Activated CD8-positive, alpha-beta memory T cell treated with anti-CD3 and anti-CD28 coated beads, Interleukin-2, amount 50 U/mL, for 48 hours (primary cell): Measurements from ENCODE around the gene TAMM41.
"Not testable (repeated sequence)": the region's sequence is repeated elsewhere in the genome, so short reads cannot be mapped to it uniquely, and the experiment has no call there.

ENCODE experiments used
- DNase-seq: peaks from one replicate; pipeline ENCODE4 v3.0.0-alpha.2; 2020

Gene TAMM41, protein sequence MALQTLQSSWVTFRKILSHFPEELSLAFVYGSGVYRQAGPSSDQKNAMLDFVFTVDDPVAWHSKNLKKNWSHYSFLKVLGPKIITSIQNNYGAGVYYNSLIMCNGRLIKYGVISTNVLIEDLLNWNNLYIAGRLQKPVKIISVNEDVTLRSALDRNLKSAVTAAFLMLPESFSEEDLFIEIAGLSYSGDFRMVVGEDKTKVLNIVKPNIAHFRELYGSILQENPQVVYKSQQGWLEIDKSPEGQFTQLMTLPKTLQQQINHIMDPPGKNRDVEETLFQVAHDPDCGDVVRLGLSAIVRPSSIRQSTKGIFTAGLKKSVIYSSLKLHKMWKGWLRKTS

DNA sequence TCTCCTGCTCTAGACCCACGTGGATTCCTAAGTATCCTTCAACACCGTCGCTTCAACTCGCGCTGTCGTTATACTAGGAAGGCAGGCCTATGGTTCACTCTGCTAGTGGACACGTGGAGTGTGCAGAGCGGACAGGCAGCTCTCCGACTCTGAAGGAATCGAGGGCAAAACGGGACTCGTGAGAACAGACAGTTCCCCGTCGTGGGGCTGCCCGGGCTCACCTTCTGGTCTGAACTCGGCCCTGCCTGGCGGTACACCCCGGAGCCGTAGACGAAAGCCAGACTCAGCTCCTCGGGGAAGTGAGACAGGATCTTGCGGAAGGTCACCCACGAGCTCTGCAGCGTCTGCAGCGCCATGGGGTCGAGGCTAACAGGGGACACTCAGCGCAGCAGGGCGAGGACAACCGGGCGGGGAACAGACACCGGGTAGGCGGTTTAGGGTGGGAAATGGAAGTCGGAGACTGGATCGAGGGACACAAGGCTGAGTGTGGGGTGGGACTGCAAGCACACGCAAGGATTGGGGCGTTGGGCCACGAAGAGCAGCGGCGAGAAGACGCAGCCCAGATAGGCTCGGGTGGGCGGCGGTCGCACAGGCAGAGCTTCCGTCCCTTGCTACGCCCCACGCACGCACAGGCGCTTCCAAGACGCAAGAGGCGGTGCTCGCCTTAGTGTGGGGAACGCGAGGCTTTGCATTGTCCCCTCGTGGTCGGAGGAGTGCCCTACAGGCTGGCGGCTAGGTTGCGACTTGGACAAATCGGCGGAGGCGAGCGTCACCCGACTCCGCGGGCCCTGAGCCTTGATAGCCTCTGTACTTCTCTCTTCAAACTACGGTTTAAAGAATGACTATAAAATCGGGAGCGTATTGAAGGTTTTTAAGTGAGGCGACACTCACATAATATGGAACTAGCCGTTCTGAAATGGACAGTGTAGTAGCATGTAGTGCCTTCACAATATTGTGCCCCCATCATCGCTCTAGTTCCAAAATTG, at the start of gene TAMM41:
Gene TAMM41, minus strand, starts transcription at position 605 of the 986 bp plus-strand sequence. Its CDS starts 249 bp downstream, at position 356.
- DNase-seq, result peak; percentile 91

DNA sequence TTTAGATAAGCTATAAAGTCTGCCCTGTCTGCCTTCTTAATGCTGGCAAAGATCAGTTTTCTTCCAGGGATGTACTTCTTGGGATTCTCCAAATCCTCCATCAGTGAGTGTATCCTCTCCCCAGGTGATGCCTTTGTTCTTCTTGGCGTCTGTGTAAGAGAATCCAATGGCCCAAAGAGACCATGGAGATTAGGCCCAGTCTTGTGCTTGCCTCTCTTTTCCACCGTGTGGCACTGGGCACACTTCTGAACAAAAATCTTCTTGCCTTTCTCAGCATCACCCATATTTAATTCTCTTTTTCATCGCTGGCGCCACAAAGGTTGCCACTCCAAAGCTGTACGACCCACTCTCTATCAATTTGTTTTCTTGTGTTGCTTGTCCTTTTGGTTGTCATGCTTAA, 32.2 kb upstream of the TAMM41 start:
- no peak for DNase-seq

DNA sequence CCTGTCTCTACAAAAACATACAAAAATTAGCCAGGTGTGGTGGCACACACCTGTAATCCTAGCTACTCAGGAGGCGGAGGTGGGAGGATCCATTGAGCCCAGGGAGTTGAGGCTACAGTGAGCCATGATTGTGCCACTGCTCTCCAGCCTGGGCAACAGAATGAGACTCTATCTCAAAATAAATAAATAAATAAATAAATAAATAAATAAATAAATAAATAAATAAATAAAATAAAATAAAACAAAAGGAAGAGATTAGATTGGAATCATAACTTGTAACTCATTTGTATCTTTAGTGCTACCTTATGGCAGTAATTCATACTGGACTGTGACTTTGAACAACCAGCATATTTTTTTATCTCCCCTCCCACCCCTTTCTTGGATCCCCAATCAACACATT, 28.0 kb upstream of the TAMM41 start:
- DNase-seq, result not testable (repeated sequence)

DNA sequence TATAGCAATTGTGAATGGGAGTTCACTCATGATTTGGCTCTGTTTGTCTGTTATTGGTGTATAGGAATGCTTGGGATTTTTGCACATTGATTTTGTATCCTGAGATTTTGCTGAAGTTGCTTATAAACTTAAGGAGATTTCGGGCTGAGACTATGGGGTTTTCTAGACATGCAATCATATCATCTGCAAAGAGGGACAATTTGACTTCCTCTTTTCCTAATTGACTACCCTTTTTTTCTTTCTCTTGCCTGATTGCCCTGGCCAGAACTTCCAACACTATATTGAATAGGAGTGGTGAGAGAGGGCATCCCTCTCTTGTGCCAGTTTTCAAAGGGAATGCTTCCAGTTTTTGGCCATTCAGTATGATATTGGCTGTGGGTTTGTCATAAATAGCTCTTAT, 17.1 kb upstream of the TAMM41 start:
- not testable (repeated sequence) for DNase-seq

DNA sequence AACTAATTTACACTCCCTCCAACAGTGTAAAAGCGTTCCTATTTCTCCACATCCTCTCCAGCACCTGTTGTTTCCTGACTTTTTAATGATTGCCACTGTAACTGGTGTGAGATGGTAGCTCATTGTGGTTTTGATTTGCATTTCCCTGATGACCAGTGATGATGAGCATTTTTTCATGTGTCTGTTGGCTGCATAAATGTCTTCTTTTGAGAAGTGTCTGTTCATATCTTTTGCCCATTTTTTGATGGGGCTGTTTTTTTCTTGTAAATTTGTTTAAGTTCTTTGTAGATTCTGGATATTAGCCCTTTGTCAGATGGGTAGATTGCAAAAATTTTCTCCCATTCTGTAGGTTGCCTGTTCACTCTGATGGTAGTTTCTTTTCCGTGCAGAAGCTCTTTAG, 15.9 kb upstream of the TAMM41 start:
- DNase-seq, result not testable (repeated sequence)

DNA sequence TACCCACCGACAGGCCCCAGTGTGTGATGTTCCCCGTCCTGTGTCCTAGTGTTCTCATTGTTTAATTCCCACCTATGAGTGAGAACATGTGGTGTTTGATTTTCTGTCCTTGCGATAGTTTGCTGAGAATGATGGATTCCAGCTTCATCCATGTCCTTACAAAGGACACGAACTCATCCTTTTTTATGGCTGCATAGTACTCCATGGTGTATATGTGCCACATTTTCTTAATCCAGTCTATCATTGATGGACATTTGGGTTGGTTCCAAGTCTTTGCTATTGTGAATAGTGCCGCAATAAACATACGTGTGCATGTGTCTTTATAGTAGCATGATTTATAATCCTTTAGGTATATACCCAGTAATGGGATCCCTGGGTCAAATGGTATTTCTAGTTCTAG, 15.5 kb upstream of the TAMM41 start:
- not testable (repeated sequence) for DNase-seq

DNA sequence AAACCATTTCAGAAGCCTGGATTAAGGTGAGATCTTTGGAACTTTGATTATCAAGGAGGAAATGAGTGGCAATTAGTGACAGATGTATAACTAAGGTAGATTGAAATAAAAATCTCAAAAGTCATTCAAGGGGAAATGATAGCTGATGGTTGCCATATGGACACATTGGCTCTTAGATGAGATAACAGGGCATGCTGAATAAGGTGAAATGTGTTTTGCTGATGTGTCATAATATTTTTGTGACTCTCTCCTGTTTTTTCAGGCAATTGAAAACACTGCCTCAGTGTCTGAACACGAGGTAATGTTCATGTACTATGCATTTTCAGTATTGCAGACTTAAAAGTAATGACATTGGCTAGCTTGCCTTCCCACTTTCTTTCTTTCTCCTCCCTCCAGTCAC, 13.5 kb upstream of the TAMM41 start:
- not testable (repeated sequence) for DNase-seq

DNA sequence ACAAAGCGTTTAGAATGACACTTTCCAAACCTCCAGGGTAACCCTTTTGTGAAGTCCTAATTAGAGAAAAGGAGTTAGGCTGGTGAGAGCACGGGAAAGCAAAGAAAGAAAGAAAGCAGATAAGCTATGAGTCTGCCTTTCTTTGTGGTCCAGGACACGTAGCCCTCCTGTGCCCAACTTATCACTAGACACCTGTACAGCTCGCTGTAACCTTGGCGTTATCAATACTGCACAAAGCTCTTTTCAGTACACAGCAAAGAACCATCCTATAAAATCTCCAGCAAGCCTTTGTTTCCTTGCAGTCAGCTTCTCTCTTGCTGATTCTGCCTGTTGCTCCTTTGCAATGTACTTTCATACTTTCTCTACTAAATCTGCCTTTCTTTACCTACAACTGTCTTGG, 6.8 kb upstream of the TAMM41 start:
- no peak for DNase-seq

DNA sequence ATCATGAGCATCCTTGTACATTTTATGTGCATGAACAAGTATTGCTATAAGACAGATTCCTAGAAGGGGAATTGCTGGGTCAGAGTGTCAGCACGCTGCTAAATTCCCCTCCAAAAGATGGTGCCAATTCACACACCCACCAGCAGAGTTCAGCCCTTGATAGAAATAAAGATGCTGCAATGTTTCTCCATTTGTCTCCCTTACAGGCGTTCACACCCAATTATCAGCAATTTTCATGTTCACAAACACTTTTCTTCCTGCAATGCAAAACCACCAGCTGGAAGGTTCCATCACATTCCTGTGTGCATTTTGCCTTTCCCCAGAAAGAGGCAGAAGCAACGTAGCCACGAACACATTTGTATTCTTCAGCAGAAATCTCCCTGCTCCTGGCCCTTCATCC, 3.3 kb upstream of the TAMM41 start:
- no peak for DNase-seq

DNA sequence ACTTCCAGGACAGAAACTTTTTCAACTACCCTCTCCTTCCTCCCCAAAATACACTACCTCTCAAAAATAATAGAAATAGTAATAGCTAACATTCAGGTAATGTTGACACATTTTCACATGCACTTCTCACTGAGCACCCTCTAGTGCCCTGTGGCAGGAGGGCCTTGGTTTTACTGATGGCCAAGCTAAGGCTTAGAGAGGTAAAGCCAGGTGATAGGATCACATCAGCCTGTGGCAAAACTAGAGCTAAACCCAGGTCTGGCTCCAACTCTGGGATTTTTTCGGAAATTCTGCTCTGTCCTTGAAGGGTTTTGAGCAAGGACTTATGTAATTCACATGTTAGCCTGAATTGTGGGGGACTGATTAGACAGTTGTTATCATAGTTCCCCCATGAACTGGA, 922 bp upstream of the TAMM41 start:
- DNase-seq, result peak; percentile 59

DNA sequence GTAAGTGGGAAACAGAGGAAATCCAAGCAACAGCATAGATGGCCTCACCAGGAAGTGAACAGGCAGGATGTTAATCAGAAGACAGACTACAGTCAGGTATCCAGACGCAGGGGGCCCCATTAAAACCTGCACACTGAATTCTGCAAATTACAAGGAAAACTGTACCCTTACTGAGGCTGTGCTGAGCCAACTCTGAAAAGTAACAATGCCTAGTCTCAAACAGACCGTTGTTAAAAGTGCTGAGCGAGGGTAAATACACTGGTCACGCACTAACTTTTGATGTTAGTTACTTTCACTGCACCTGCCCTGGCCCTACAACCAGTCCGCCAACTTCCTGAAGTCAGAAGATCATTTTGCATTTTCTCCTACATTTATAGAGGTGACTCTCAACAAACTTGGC, 1.0 kb downstream of the TAMM41 start:
- no peak for DNase-seq

DNA sequence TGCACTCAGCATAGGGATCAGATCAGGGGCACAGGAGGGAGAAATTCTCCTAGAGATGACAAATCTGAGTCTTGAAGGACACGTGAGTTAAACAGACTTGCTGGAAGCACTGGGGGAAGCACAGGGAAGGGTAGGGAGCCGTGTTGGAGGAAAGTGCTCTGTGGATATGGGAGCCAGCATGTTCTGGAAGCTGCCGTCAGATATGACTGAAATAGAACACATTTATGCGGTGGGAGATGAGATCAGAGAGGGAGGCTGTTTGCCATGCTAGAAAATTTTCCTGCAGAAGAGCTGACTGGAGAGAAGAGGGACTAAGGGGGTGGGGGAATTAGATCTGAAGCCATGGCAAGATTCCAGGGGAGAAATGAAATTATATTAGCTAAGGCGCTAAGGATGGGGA, 1.8 kb downstream of the TAMM41 start:
- no peak for DNase-seq

DNA sequence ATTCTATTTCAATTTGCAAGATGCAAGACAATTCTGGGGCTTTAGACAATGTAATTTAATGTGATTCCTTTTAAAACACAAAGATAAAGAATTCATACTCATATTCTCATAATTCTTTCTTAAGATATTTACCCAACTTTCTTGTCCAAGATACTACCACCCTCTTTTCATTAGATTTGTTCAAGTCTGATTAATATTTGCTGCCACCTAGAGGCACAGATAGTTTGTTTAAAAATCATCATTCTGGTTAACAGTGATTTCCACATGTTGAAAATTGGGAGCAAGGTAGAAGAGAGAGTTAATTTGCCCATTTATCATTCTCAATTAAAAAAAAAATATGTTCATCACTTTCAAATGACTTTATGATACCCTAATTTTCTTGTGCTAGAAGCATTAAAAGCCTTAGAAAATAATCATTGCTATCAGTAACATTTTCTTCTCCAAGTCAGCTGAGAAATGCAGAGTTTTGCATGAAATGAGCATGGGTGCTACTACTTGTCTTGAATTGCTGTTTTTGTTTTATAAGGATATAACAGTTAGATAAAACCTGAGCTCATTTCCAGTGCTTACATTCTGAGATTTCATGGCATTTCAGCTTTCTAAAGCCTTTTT, 11.6 kb downstream of the TAMM41 start:
- DNase-seq, result no peak

DNA sequence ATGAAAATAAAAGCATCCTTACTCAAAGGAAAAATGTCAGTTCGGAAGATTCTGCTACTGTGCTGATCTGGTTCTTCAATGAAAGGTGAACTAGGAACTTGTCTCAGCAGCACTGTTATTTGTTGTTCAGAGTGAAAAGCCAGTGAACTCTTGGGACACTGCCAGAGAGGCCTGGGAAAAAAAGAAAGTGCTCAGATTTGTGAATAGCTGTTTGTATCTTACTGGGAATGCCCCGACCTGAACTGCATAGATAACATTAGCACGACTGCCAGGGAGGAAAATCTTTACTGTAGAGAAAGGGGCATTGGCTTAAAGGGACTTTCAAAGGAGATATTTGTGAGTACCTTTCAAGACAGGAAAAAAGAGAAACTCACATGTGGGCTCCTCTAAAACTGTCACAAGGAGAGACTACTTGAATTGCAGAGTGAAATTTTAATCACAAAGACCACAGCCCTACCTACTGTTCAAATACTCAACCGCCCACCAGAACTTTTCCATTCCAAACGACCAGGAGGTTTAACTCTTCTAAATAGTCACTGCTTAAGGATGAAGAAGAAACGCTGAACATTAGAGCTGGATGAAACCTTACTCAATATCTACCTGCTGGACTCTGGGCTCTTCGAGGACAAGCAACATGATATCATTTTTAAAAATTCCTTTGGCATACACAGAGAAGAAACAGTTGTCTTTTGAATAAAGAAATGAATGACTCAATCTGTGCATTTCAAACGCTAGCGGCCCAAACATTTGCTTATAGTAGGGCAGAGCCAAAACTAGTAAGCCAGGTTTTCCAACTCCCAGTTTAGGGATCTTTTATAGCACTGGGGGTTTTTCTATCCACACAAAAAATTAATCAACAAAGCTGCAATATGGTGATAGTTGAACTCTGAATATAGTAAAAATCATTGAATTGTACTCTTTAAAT, 13.4 kb downstream of the TAMM41 start:
- no peak for DNase-seq

DNA sequence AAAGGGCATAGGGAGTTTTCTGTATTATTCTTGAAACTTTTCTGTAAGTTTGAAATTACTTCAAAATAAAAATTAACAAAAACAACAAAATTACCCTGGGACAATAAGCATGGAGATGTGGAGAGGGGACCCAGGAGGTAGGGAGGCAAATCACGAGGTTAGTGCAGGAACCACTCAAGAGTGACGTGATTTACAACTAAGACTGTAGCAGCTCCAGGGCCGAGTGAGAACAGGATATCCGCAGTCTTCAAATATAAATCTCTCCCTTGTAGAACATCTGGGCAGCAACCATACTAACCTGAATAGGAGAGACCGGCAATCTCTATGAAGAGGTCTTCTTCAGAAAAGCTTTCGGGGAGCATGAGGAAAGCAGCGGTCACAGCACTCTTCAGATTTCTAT, 17.3 kb downstream of the TAMM41 start:
- no peak for DNase-seq

DNA sequence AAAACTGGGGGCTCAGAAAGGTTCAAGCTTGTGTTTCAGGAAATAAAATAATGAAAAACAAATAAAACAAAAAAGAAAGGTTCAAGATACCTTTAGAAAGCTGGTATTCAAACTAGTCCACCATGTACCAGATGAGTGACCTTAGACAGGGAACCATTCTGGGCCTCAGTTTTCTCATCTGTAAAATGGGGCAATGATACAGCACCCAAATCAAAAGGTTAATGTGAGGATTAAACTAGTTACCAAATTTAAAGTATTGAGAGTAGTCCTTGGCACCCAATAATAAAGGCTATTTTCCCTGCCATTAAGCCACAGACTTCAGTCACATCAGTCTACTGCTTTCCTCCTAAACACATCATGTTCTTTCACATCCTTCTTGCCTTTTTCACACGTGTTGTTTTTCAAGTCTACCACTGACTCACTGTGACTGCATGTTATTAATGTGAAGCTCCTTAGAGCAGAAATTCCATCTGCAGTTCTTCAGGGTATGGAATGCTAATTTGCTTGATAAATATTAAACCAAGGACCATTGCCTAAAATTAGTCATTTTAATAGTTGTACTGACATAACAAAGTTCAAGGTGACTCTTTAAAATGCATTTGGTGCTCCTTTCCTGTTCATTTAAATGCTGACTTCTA, 19.9 kb downstream of the TAMM41 start:
- no peak for DNase-seq

DNA sequence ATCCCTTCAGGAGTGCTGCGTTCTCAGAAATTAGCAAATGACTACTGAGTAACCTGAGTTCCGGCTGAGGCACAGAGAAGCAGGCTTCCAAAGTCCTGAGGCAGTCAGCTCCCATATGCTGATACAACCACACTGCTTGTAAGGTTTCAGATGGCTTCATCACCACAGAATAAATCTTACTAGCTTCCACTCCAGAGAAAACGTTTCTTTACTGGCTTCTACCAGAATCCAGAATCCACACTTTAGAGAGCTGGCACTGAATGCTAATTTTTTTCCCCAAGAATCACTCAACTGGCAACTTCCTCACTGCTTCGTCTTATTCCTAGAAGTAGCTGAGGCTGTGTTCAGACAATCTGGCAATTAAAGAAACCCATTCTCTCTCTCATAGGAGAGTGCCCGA, 21.4 kb downstream of the TAMM41 start:
- DNase-seq, result no peak

DNA sequence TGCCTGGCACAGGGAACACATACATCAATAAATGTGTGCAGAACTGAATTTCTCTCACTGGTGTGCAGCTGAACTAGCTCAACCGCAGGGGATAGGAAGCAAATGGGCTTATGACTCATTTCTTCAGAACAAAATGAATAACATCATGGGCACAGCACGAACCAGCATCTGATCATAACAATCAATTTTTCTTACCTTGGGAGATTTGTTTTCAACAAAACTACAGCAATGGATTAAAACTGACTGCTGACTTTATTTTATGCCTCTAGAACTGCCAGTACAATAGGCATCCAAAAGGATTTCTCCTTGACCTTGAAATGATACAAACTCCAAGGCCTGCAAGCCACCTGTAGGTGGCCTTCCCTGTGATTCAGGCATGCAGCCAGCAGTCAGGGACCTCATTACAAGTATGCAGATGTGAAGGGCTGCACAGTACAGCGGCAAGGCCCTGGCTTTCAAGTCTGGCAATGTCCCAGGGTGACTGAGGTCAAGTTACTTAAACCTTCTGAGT, 26.1 kb downstream of the TAMM41 start:
- DNase-seq, result no peak

DNA sequence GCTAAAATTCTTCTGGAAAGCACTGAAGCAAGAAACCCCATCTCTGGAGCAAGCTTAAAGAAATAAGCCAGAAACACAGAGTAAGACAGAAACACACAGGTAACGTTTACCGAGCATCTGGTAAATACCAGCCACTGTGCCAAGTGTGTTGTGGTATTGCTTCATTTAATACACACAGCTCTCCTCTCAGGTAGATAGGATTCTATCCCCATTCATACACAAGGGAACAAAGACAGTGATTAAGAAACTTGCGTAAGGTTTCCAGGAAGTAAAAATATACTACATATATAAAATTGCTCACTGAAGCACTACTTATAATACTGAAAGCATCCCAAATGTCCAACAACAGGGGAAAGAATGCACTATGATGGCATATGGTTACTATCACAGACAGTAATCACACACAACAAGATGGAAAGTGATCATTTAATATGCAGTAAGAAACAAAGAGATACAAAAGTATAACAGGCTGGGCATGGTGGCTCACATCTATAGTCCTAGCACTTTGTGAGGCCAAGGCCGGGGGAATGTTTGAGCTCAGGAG, 27.5 kb downstream of the TAMM41 start:
- DNase-seq, result no peak

DNA sequence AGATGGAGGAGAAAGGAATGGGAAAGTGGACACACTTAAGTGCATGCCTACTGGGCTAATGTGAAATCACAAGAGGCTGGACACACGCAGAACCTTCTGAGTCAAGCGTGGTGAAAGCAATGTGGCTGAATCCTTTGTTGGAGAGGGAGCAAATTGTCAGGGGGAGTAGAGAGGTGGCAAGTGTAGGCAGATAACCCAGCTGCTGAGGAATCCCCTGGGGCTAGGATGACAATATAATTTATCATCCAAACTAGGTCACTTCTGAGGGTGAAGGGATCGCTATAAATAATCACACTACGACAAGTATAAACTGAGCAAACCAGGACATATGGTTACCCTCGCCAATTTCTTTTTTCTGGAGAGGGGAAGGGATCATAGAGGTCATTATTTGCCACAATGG, 28.7 kb downstream of the TAMM41 start:
- DNase-seq, result no peak

DNA sequence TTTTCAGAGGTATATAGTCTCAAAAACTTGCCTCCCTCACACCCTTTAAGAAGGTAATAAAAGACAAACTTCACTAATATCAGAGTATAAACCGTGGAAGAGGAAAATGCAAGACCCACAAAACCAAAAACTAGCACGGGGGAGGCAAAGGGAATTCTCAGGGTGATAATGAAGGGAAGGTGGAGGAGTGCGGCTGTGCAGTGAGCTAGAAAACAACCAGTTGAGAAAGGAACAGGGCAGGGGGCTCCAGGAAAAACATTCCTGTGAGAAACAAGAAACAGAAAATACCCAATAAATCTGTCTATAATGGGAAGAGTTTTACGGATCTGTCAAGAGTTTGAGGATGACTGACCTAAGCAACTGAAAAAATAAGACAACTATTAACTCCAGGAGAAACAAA, 31.6 kb downstream of the TAMM41 start:
- DNase-seq, result no peak
